DMS114 treated with DMSO at 0.1 percent for 48 hours (cell line): ENCODE data around the gene PCNX2.
"Not testable (repeated sequence)": the region's sequence is repeated elsewhere in the genome, so short reads cannot be mapped to it uniquely, and the experiment has no call there.

Source experiments
- DNase-seq: peaks from one replicate; lab custom pipeline; 2025; ENCODE audit not compliant: unreplicated experiment; lab: John Stamatoyannopoulos, UW

Gene PCNX2

GRCh38 chr1:233170741-233171140 is 124.8 kb downstream of the PCNX2 start:
- DNase-seq = no peak

- DNase-seq = no peak
These were observed 127.1 kb downstream of the PCNX2 start for GRCh38 chr1:233168384-233168783.

- no peak for DNase-seq
These were observed 128.6 kb downstream of the PCNX2 start for GRCh38 chr1:233166896-233167295.

- no peak for DNase-seq
These were observed 131.8 kb downstream of the PCNX2 start for GRCh38 chr1:233163696-233164095.

DNA sequence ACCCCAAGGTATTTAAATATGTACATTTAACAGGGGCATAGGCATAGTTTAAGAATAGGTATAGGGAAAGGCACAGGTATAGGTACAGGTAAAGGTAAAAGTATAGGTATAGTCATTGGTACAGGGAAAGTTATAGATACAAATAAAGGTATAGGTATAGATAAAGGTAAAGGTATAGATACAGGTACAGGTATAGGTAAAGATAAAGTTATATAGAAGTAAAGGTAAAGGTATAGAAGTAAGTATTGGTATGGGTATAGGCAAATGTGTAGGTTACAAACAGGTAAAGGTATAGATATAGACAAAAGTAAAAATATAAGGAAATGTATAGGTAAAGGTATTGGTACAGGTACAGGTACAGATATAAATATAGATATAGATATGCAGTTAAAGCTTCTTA is 137.2 kb downstream of the PCNX2 start:
- DNase-seq = no peak

DNA sequence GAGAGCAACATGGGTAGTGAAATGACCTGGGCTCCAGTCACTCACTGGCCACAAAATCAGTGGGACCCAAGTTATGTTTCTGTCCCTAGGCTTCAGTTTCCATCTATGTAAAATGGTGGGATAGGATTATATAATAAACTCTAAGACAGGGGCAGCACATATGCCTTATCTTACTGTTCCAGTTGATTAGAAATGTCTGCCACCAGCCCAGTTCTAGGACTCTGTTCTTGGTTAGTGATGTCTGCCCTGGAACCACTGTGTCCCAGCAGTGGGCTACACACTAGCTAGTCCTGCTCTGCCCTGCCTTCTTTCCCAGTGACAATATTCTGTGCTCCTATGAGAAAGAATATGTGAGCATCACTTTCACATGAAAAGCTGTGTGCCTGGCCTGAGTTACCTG is 138.3 kb downstream of the PCNX2 start:
- DNase-seq = no peak

DNA sequence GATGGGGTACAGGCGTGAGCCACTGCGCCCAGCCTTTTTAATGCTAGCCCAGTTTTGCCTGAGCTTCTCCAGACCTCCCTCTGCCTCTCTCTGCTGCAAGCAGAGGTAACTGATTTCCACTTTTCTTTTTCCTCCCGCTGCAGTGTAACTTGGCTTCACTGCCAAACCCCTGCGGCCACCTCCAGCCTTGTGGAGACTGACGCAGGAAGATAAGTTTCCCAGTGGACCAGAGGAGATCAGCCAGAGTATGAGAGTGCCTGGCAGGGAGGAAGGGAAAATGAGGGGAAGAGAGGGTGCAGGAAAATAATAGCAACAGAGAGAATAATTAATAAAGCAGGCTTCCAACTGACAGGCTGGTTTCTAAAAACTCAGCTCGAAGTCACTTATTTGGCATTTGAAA is 143.7 kb downstream of the PCNX2 start:
- DNase-seq = no peak

GRCh38 chr1:233144434-233144833 is 151.1 kb downstream of the PCNX2 start:
- no peak for DNase-seq

DNA sequence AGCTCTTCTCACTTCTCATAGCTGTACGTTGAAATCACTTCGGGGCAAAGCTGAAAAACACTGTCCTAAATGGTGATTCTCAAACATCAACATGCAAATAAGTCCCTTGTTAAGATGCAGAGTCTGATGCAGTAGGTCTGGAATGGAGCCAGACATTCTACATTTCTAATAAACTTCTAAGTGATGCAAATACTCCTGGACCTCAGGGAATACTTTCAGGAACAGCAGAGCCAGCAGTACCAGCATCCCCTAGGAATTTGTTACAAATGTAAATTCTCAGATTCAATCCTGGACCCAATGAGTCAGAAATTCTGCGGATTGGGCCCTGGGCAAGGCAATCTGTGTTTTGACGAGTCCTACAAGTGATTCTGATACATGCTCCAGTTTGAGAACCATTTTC is 152.3 kb downstream of the PCNX2 start:
- no peak for DNase-seq

GRCh38 chr1:233140974-233141373 is 154.6 kb downstream of the PCNX2 start:
- no peak for DNase-seq

GRCh38 chr1:233140499-233140898 is 155.0 kb downstream of the PCNX2 start:
- DNase-seq = no peak

DNA sequence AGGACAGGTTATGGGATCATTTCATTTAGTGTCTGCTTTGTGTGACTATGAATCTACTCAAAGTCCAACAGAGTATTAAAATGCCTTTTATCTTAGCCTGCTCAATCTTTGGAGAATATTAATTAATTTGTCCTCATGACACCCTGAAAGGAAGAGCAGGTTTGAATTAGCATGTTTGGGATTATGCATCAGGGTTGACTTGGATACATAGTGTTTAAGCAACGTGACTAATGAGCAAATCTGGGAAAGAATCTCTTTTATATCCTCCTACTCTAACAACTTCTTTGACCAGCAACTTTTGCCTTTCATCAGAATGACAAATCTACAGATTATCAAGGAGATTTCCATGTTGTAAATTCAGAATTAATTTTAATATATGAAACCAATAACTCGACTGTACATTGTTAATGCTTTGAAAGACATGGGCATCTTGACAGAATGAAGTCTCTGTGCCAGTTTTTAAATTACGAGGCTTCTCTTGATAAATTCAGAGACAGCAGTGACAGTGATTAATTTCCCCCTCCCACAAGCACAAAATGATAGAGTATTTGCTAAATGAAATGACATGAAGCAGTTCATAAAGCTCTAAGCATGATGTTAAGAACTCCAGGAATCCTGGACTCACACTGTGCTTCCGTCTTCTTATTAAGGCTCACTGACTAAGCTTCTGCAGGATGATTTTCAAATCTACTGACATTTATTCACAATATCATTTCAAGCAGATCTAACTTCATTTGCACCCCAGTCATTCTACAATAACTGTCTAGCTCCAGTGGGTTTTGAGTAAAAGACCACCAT is 156.5 kb downstream of the PCNX2 start:
- no peak for DNase-seq

DNA sequence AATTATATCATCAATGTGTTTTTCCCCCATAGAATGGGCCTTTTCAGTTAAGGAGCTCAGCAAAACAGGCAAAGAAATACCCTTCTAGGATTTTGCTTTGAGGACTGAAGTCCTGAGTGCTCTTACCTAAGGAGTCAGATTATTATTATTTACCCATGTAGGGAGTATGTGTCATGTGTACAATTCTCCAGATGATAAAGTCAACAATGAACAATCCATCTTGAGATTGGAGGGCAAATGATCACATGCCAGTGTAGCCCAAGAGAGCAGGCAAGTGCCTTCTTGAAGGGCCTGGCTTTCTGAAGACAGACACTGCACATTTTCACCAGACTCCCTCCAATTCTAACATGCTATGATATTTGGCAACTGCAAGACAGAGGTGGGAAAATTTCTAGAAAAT is 159.7 kb downstream of the PCNX2 start:
- DNase-seq = no peak

- DNase-seq = no peak
These were observed 163.1 kb downstream of the PCNX2 start for GRCh38 chr1:233132445-233132844.

GRCh38 chr1:233129031-233129430 is 166.5 kb downstream of the PCNX2 start:
- DNase-seq = not testable (repeated sequence)

GRCh38 chr1:233127157-233127556 is 168.4 kb downstream of the PCNX2 start:
- no peak for DNase-seq

GRCh38 chr1:233122779-233123178 is 172.7 kb downstream of the PCNX2 start:
- no peak for DNase-seq

- DNase-seq = no peak
These were observed 173.5 kb downstream of the PCNX2 start for GRCh38 chr1:233121947-233122559.

GRCh38 chr1:233114860-233115259 is 180.7 kb downstream of the PCNX2 start:
- no peak for DNase-seq

- no peak for DNase-seq
These were observed 181.4 kb downstream of the PCNX2 start for GRCh38 chr1:233114159-233114558.

DNA sequence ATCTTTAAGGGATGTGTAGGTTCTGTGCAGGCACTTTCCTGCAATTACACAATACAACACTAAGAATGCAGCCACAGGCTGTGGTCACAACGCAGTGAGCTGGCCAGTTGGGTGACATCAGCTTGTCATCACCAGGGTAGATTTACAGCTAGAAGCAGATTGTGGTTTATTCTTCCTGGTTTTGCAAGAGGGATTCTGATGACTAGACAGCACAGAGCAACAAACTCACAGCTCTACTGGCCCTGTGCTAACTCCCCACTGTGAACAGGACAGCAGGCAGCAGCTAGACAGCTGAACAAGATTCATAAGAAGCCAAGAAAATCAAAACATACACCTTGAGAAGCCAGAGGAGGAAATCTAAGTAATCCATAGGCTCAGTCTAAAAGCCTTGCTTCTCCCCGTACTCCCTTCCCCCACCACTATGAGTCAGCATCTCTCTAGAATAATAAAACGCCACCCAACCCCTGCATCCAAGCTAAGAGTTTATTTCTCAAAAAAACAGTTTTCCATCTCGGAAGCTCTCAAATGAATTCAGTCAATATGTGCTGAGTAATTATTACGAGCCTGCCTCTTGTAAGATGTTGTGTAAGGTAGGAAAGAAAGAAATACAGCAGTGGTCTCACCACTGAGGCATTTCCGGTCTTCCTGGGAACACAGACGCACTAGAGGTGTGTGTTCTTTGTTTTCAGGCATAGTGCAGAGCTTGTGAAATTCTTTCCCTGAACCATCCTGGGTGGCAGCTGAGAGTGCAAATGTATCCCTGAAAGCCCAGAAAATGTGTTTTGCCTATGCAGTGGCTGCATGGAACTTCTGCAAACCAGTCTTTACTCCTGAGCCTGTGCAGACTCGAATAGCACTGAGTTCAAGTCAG is 182.3 kb downstream of the PCNX2 start:
- DNase-seq = no peak
